Measurements from ENCODE around the gene KLLN. TPM values are rescaled to one million over a fixed set of nuclear protein-coding genes. Genes with fewer than 3 reads are reported as not detected.
"Not testable (repeated sequence)": the region's sequence is repeated elsewhere in the genome, so short reads cannot be mapped to it uniquely, and the experiment has no call there.

Gene KLLN
- total RNA-seq = under 1 TPM; 0.14 TPM

GRCh38 chr10:87863053-87863943 lies at the start of gene KLLN, which contains the start of gene PTEN:
Gene KLLN (minus strand): TSS chr10:87863533. CDS start chr10:87862487, 1,046 bp downstream.
Gene PTEN (plus strand): TSS chr10:87863625. CDS start chr10:87864470, 845 bp downstream.
- peak; percentile 56 for ATAC-seq (ENCODE audit: insufficient number of reproducible peaks, low FRiP score, low read depth)

DNA sequence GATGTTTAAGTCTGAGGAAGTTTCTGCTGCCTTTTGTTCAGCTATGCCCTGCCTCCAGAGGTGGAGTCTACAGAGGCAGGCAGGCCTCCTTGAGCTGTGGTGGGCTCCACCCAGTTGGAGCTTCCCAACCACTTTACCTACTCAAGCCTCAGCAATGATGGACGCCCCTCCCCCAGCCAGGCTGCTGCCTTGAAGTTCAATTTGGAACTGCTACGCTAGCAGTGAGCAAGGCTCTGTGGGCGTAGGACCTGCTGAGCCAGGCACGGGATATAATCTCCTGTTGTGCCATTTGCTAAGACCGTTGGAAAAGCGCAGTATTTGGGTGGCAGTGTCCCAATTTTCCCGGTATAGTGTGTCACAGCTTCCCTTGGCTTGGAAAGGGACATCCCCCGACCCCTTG lies 40.1 kb upstream of the KLLN start:
- not testable (repeated sequence) for H3K27ac ChIP-seq; H3K27me3 ChIP-seq (replicated peaks; ENCODE audit: insufficient read depth); H3K4me3 ChIP-seq; ATAC-seq (ENCODE audit: insufficient number of reproducible peaks, low FRiP score, low read depth); H3K36me3 ChIP-seq; DNase-seq (ENCODE audit: low spot score); H3K9me3 ChIP-seq
- H3K4me1 ChIP-seq (ENCODE audit: control insufficient read depth in 1 of 2, low read depth in 2 of 2) = peaks cover 14 to 15% of the 10 kb centered on the region in 2 donors

More at GRCh38 chr10:87863053-87863943, at the start of gene KLLN, which contains the start of gene PTEN:
- H3K4me1 ChIP-seq (ENCODE audit: control insufficient read depth in 1 of 2, low read depth in 2 of 2) = peaks cover 0 to 17% of the 10 kb centered on the region in 2 donors
- no peaks in the 10 kb centered on the region for H3K36me3 ChIP-seq
- H3K4me3 ChIP-seq = peak within 1 kb of the TSS; percentile 94
- TF ChIP-seq CTCF (IDR thresholded peaks at IDR 0.05) = no peak
- H3K9me3 ChIP-seq = no peaks in the 10 kb centered on the region
- peak within 1 kb of the TSS; percentile 97 to 99 for H3K27ac ChIP-seq
- no peaks in the 10 kb centered on the region for H3K27me3 ChIP-seq (replicated peaks; ENCODE audit: insufficient read depth)
- peak; percentile 64 for DNase-seq (ENCODE audit: low spot score)

- H3K27me3 ChIP-seq (replicated peaks; ENCODE audit: insufficient read depth); H3K27ac ChIP-seq; DNase-seq (ENCODE audit: low spot score); H3K36me3 ChIP-seq; ATAC-seq (ENCODE audit: insufficient number of reproducible peaks, low FRiP score, low read depth); H3K9me3 ChIP-seq; H3K4me3 ChIP-seq: not testable (repeated sequence)
- peaks cover 25 to 40% of the 10 kb centered on the region in 2 donors for H3K4me1 ChIP-seq (ENCODE audit: control insufficient read depth in 1 of 2, low read depth in 2 of 2)
These were observed 34.6 kb upstream of the KLLN start for GRCh38 chr10:87897957-87898356.

DNA sequence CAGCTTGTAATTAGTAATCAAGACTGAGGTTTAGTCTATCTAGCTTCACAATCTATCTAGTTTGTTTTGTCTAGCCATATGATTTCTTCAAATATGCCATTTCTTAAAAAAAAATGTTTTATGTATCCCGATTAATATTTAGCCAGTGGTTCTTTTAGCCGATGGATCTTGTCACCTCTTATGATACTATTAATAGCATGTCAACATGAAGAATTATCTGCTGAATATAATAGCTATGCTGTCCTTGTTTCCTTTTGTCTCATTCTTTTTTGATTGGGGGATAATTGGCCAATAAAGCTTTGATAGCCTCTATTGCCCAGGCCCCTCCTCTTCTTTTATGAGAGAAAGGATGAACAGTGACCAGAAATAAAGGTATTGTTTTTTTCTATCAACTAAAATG lies 32.9 kb upstream of the KLLN start:
- Histone ChIP-seq H3K27me3 (replicated peaks; ENCODE audit: insufficient read depth) (no peaks in the 10 kb centered on the region), H3K36me3 (no peaks in the 10 kb centered on the region), H3K9me3 (no peaks in the 10 kb centered on the region), H3K27ac (peak overlapping the region; percentile 46 to 76), H3K4me1 (ENCODE audit: control insufficient read depth in 1 of 2, low read depth in 2 of 2) (peaks cover 30 to 48% of the 10 kb centered on the region in 2 donors), H3K4me3 (peak overlapping the region; percentile 38)
- DNase-seq (ENCODE audit: low spot score) (no peak), ATAC-seq (ENCODE audit: insufficient number of reproducible peaks, low FRiP score, low read depth) (no peak)
- TF ChIP-seq CTCF (IDR thresholded peaks at IDR 0.05) = no peak

- Histone ChIP-seq H3K36me3 (no peaks in the 10 kb centered on the region), H3K27me3 (replicated peaks; ENCODE audit: insufficient read depth) (no peaks in the 10 kb centered on the region), H3K27ac (peak overlapping the region; percentile 13 to 76), H3K9me3 (no peaks in the 10 kb centered on the region), H3K4me3 (no peak overlapping the region), H3K4me1 (ENCODE audit: control insufficient read depth in 1 of 2, low read depth in 2 of 2) (peaks cover 30 to 48% of the 10 kb centered on the region in 2 donors)
- DNase-seq (ENCODE audit: low spot score) = no peak
- TF ChIP-seq CTCF (IDR thresholded peaks at IDR 0.05) = no peak
- no peak for ATAC-seq (ENCODE audit: insufficient number of reproducible peaks, low FRiP score, low read depth)
These were observed 32.1 kb upstream of the KLLN start for GRCh38 chr10:87895430-87895829.

GRCh38 chr10:87887548-87888289 lies 24.4 kb upstream of the KLLN start:
- no peak for DNase-seq (ENCODE audit: low spot score)
- H3K9me3 ChIP-seq = no peaks in the 10 kb centered on the region
- H3K27me3 ChIP-seq (replicated peaks; ENCODE audit: insufficient read depth) = no peaks in the 10 kb centered on the region
- no peak for ATAC-seq (ENCODE audit: insufficient number of reproducible peaks, low FRiP score, low read depth)
- TF ChIP-seq CTCF (IDR thresholded peaks at IDR 0.05) = no peak
- no peaks in the 10 kb centered on the region for H3K36me3 ChIP-seq
- no peak overlapping the region for H3K27ac ChIP-seq
- H3K4me1 ChIP-seq (ENCODE audit: control insufficient read depth in 1 of 2, low read depth in 2 of 2) = peaks cover 15 to 20% of the 10 kb centered on the region in 2 donors
- H3K4me3 ChIP-seq = no peak overlapping the region
